ENCODE results near the gene ACBD4. TPM values are rescaled to one million over a fixed set of nuclear protein-coding genes. Genes with fewer than 3 reads are reported as not detected.

The ACBD4 gene
- total and polyA plus RNA-seq, 2 of the 4 experiments (the other 2 are of a cell fraction), result 2.3 to 5.7 TPM

DNA sequence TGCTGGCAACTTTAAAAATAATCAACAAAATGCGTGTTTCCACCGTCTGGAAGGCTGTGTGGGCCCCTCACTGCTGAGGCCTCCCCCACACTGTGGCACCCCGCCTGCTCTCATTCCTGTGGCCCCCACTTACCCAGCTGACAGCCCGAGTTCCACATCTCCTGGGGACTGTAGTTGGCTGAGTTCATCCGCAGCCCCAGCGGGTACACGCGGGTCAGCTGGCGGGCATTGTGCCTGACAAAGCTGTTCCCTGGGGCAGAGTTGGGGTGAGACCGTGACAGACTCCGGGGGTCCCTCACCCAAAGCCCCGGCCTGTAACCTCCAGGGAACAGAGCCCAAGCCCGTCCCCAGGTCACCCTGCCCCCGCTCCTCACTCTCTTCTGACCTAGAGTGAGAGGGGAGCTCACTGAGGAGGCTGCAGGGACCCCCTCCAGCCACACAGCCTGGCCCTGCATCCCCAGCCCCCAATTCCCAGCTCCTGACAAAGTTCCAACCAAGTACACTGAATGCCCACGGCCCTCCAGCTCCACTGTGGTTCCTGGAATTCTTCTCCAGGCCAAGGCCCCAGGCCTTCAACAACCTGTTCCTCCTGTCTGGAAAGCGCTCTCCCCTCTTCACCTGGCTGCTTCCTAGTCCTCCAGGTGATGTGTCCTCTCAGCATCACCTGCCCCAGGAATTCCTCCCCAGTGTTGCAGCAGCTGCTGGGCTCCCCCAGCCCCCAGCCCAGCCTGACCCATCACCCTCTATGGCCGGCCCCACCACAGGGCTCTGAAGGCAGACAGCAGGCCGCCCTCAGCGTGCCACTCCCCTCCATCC, 21.2 kb upstream of the ACBD4 start:
- Histone ChIP-seq H3K56ac (ENCODE audit: extremely low read depth, insufficient read depth, low read length) (no peak overlapping the region), H3K27ac (ENCODE audit: insufficient read depth, low read length) (no peak overlapping the region), H3K79me1 (ENCODE audit: low read depth in 1 of 2, low read length in 2 of 2) (no peaks in the 10 kb centered on the region; a peak in 1 of 4 replicates), H3K23ac (ENCODE audit: low read depth, low read length) (no peak overlapping the region), H3K4me3 (ENCODE audit: insufficient read depth, low read depth, low read length) (no peak overlapping the region), H2AK5ac (ENCODE audit: low read depth, low read length) (no peak overlapping the region), H2BK5ac (ENCODE audit: low read depth, low read length, poor library complexity, severe bottlenecking) (no peak overlapping the region), H3K36me3 (ENCODE audit: control insufficient read depth, insufficient read depth, low read length) (peaks cover 43% of the 10 kb centered on the region), H2AFZ (replicated peaks; ENCODE audit: low read length, poor library complexity) (no peak overlapping the region), H4K20me1 (ENCODE audit: insufficient read depth, low read length) (no peaks in the 10 kb centered on the region), H3K4me2 (ENCODE audit: low read depth, low read length) (no peak overlapping the region), H2BK120ac (ENCODE audit: low read depth, low read length) (no peak overlapping the region), H3K9me3 (ENCODE audit: control insufficient read depth, insufficient read depth, low read length) (no peaks in the 10 kb centered on the region), H3K4me1 (ENCODE audit: control insufficient read depth, insufficient read depth, low read length) (peaks cover 5% of the 10 kb centered on the region; the same call in 1 of the 2 replicates), H3K14ac (replicated peaks; ENCODE audit: low read depth, low read length) (no peak overlapping the region), H2BK15ac (ENCODE audit: low read depth, low read length) (no peak overlapping the region), H3K18ac (ENCODE audit: low read depth, low read length) (no peak overlapping the region), H3K9me1 (ENCODE audit: insufficient read depth, low read length) (no peaks in the 10 kb centered on the region), H4K5ac (ENCODE audit: low read depth, low read length) (no peak overlapping the region), H2AK9ac (replicated peaks; ENCODE audit: low read depth, low read length, poor library complexity) (no peak overlapping the region), H3K9ac (ENCODE audit: low read depth, low read length) (no peak overlapping the region), H2BK20ac (ENCODE audit: low read depth, low read length) (no peak overlapping the region), H4K91ac (ENCODE audit: insufficient read depth, low read depth, low read length) (no peak overlapping the region), H3K4ac (ENCODE audit: low read depth, low read length) (no peak overlapping the region), H4K8ac (ENCODE audit: low read depth in 2 of 2, low read length in 2 of 2) (no peak overlapping the region), H3K27me3 (ENCODE audit: control insufficient read depth, insufficient read depth, low read length) (no peaks in the 10 kb centered on the region)
- ATAC-seq (ENCODE audit: low read depth), result no peak
- DNase-seq, result no peak
- in situ Hi-C loops (cut with MboI; ENCODE audit: low sequenced_read_pairs), result no loop called here
- 76% methylated on average over 5 of the region's 19 CpGs; no CpG with 5 or more reads in 1 of the 2 experiments for whole genome bisulfite sequencing, 2 experiments (ENCODE audit: extremely low coverage in 2 of 2, insufficient read length in 1 of 2)
- ChIA-PET CTCF (interaction anchor here (0.8 kb wide), 1 partner anchor 10 kb away, joined by 6 read pairs; no protein-coding TSS in a partner anchor), POLR2A (ENCODE audit: unreplicated experiment) (no interaction called here)
- TF ChIP-seq POLR2A (IDR thresholded peaks at IDR 0.05; ENCODE audit: low read depth, low read length) (no peak), RFX5 (IDR thresholded peaks at IDR 0.05; ENCODE audit: low read depth, low read length) (no peak), NFE2L2 (IDR thresholded peaks at IDR 0.05; ENCODE audit: low read depth, low read length) (no peak), RCOR1 (IDR thresholded peaks at IDR 0.05; ENCODE audit: insufficient replicate concordance, low read length) (no peak)
- TF ChIP-seq, protein P1, sequence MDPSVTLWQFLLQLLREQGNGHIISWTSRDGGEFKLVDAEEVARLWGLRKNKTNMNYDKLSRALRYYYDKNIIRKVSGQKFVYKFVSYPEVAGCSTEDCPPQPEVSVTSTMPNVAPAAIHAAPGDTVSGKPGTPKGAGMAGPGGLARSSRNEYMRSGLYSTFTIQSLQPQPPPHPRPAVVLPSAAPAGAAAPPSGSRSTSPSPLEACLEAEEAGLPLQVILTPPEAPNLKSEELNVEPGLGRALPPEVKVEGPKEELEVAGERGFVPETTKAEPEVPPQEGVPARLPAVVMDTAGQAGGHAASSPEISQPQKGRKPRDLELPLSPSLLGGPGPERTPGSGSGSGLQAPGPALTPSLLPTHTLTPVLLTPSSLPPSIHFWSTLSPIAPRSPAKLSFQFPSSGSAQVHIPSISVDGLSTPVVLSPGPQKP (IDR thresholded peaks at IDR 0.05; ENCODE audit: borderline replicate concordance, low read depth, low read length), result no peak
- TF ChIP-seq, protein P2, sequence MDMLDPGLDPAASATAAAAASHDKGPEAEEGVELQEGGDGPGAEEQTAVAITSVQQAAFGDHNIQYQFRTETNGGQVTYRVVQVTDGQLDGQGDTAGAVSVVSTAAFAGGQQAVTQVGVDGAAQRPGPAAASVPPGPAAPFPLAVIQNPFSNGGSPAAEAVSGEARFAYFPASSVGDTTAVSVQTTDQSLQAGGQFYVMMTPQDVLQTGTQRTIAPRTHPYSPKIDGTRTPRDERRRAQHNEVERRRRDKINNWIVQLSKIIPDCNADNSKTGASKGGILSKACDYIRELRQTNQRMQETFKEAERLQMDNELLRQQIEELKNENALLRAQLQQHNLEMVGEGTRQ (IDR thresholded peaks at IDR 0.05; ENCODE audit: low read depth, low read length), result no peak
- no TSS peak for BruUV-seq (replicated peaks)
- dilution Hi-C loops (cut with HindIII; ENCODE audit: low sequenced_read_pairs, unreplicated experiment), result no loop called here
- intact Hi-C loops (cut with micrococcal nuclease), result no loop called here

All from IMR-90 (cell line).